Osteoblast (primary cell): ENCODE measurements around the gene ADCY7. TPM values are rescaled to one million over a fixed set of nuclear protein-coding genes. Genes with fewer than 3 reads are reported as not detected.

Experiments
- DNase-seq: peaks from one replicate; pipeline ENCODE4 v3.0.0; 2011; ENCODE audit warnings: low spot score, mixed read lengths; ENCODE audit not compliant: insufficient read length; ENCODE audit errors: missing footprints
- H2AFZ ChIP-seq: 2 replicates; pipeline ENCODE4 v1.6.0; 2011; ENCODE audit warnings: mild to moderate bottlenecking, low read length
- H3K27ac ChIP-seq: 2 replicates; pipeline ENCODE4 v1.5.1; 2011; ENCODE audit warnings: mild to moderate bottlenecking, low read depth, low read length, moderate library complexity
- H3K27me3 ChIP-seq: 2 replicates; pipeline ENCODE4 v1.6.0; 2012; ENCODE audit warnings: mild to moderate bottlenecking, control low read depth, inconsistent platforms, low read length, moderate library complexity; ENCODE audit not compliant: insufficient read depth
- H3K36me3 ChIP-seq: 2 replicates; pipeline ENCODE4 v1.5.1; 2011; ENCODE audit warnings: mild to moderate bottlenecking, low read length, control low read depth, moderate library complexity; ENCODE audit not compliant: insufficient read depth
- H3K4me1 ChIP-seq: 2 replicates; pipeline ENCODE4 v1.5.1; 2011; ENCODE audit warnings: mild to moderate bottlenecking, low read length, control low read depth, moderate library complexity; ENCODE audit not compliant: insufficient read depth
- H3K4me2 ChIP-seq: 2 replicates; pipeline ENCODE4 v1.6.0; 2011; ENCODE audit warnings: mild to moderate bottlenecking, low read length; ENCODE audit not compliant: insufficient read depth
- H3K4me3 ChIP-seq: fragments of 200-600 bp; sonication (generic); 3 replicates; pipeline ENCODE4 v1.5.1; 2012; ENCODE audit warnings: mild to moderate bottlenecking, low read length, inconsistent platforms; ENCODE audit not compliant: insufficient read depth
- H3K79me2 ChIP-seq: 2 replicates; pipeline ENCODE4 v1.6.0; 2012; ENCODE audit warnings: mild to moderate bottlenecking, low read length, control low read depth, inconsistent platforms; ENCODE audit not compliant: insufficient read depth
- H3K9me3 ChIP-seq: 2 replicates; pipeline ENCODE4 v1.5.1; 2011; ENCODE audit warnings: low read depth, low read length, control low read depth
- H4K20me1 ChIP-seq: 2 replicates; pipeline ENCODE4 v1.6.0; 2012; ENCODE audit warnings: mild to moderate bottlenecking, low read length, control low read depth; ENCODE audit not compliant: insufficient read depth
- total RNA-seq: library from RNA; depleted of rRNA; stranded (reverse); fragments of >200 nt; gene quantifications from 2 replicates; pipeline ENCODE4 v1.2.3, GENCODE V29; 2012
- TF ChIP-seq, protein P1 (sequence below): IDR thresholded peaks from 2 replicates; pipeline ENCODE4 v1.5.1; 2011; ENCODE audit warnings: mild to moderate bottlenecking, low read depth, low read length, moderate library complexity; ENCODE audit errors: extremely low read depth

The ADCY7 gene
- total RNA-seq, 1 donor, result 51.0 TPM

GRCh38 chr16:50295541-50296132, 29.3 kb downstream of the ADCY7 start:
- H3K79me2 ChIP-seq, result no peaks in the 10 kb centered on the region
- DNase-seq, result no peak
- H3K4me2 ChIP-seq, result no peak overlapping the region
- no peaks in the 10 kb centered on the region for H3K9me3 ChIP-seq
- peaks cover 9% of the 10 kb centered on the region for H4K20me1 ChIP-seq
- H3K36me3 ChIP-seq, result peaks cover 44% of the 10 kb centered on the region
- no peaks in the 10 kb centered on the region for H3K4me1 ChIP-seq
- H3K4me3 ChIP-seq, result no peak overlapping the region
- TF ChIP-seq, protein P1, sequence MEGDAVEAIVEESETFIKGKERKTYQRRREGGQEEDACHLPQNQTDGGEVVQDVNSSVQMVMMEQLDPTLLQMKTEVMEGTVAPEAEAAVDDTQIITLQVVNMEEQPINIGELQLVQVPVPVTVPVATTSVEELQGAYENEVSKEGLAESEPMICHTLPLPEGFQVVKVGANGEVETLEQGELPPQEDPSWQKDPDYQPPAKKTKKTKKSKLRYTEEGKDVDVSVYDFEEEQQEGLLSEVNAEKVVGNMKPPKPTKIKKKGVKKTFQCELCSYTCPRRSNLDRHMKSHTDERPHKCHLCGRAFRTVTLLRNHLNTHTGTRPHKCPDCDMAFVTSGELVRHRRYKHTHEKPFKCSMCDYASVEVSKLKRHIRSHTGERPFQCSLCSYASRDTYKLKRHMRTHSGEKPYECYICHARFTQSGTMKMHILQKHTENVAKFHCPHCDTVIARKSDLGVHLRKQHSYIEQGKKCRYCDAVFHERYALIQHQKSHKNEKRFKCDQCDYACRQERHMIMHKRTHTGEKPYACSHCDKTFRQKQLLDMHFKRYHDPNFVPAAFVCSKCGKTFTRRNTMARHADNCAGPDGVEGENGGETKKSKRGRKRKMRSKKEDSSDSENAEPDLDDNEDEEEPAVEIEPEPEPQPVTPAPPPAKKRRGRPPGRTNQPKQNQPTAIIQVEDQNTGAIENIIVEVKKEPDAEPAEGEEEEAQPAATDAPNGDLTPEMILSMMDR, result no peak
- H2AFZ ChIP-seq, result no peak overlapping the region
- H3K27ac ChIP-seq, result no peak overlapping the region
- H3K27me3 ChIP-seq, result no peaks in the 10 kb centered on the region

DNA sequence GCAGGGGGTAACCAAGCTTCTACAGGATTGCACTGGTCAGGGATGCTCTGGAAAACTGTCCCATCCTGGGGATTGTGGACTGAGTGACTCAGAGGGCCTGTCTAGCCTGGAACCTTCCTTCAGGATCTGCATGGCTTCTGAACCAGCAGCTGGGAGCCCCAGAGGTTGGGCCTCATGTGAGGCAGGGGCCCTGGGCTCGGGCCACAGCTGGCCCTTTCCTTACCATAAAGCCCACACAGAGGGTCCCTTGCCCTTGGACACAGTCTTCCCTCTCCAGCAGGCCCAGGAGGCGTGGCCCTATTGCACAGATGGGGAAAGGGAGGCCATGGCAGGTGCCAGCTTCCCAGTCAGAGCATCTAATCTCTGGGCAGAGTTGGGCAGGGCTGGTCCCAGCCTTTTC, 30.5 kb downstream of the ADCY7 start:
- Histone ChIP-seq H3K4me2 (no peak overlapping the region), H4K20me1 (peaks cover 5% of the 10 kb centered on the region), H3K9me3 (no peaks in the 10 kb centered on the region), H3K4me3 (no peak overlapping the region), H2AFZ (no peak overlapping the region), H3K27ac (no peak overlapping the region), H3K36me3 (peaks cover 44% of the 10 kb centered on the region), H3K27me3 (no peaks in the 10 kb centered on the region), H3K79me2 (no peaks in the 10 kb centered on the region), H3K4me1 (peaks cover 9% of the 10 kb centered on the region)
- TF ChIP-seq, protein P1, result no peak
- DNase-seq, result peak; percentile 55

DNA sequence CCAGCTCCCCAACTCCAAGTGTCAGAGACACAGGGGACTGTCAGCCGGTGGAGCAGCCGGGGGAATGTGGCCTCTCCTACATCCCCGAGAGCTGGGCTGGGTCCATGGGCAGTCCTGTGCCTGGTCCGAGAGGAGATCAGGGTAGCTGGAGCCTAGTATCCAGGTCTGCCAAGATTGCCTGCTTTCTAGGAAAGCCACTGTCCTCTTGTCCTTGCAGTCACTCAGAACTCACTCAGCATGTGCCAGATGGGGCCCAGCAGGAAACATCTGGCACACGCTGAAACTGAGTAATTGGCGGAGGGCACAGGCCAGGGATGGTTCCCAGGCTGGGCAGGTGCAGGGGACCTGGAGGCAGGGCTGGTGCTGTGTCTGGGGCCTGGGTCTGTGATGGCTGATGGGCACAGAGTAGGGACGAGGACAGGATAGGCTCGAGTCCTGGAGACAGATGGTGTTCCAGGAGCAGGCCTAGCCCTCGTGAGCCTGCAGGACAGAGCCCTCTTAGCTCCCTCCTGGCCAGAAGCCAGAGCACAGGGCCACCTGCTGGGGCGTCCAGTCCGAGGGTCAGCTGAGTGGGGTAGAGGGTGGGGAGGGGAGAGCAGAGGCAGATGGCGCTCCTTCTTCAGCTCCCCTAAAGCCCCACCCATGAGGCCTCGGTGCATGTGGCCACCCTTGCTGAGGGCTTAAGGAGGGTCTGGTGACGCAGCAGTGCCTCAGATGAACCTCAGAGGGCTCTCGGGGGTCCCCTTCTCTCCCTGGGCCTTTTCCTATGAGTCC, 31.1 kb downstream of the ADCY7 start:
- peak; percentile 78 for DNase-seq
- no peaks in the 10 kb centered on the region for H3K27me3 ChIP-seq
- peaks cover under 1% of the 10 kb centered on the region for H4K20me1 ChIP-seq
- TF ChIP-seq, protein P1, result no peak
- no peak overlapping the region for H3K4me3 ChIP-seq
- H3K4me2 ChIP-seq, result no peak overlapping the region
- no peaks in the 10 kb centered on the region for H3K79me2 ChIP-seq
- H2AFZ ChIP-seq, result no peak overlapping the region
- no peaks in the 10 kb centered on the region for H3K9me3 ChIP-seq
- peaks cover 15% of the 10 kb centered on the region for H3K4me1 ChIP-seq
- H3K36me3 ChIP-seq, result peaks cover 38% of the 10 kb centered on the region
- no peak overlapping the region for H3K27ac ChIP-seq

- Histone ChIP-seq H3K4me1 (peaks cover 21% of the 10 kb centered on the region), H3K36me3 (peaks cover 33% of the 10 kb centered on the region), H3K4me2 (no peak overlapping the region), H3K79me2 (no peaks in the 10 kb centered on the region), H3K4me3 (no peak overlapping the region), H3K9me3 (no peaks in the 10 kb centered on the region), H3K27ac (no peak overlapping the region), H3K27me3 (no peaks in the 10 kb centered on the region), H4K20me1 (no peaks in the 10 kb centered on the region), H2AFZ (no peak overlapping the region)
- TF ChIP-seq, protein P1, result no peak
- no peak for DNase-seq
These were observed 31.7 kb downstream of the ADCY7 start for GRCh38 chr16:50298075-50298460.
